GM10248 (cell line): Measurements from ENCODE around the gene PDCD1LG2.
"Not testable (repeated sequence)": the region's sequence is repeated elsewhere in the genome, so short reads cannot be mapped to it uniquely, and the experiment has no call there.

Experiments used
- CTCF ChIA-PET: fragments of 300-600 bp; sonication (Branson Sonifier 250); formaldehyde crosslinking; extraction: SDS; loops from one replicate; lab custom pipeline; 2021; ENCODE audit warnings: antibody characterized with exemption; lab: Yijun Ruan, JAX
- POLR2A ChIA-PET: fragments of 350-650 bp; sonication (Branson Sonifier 250); formaldehyde crosslinking; extraction: SDS; loops from one replicate; lab custom pipeline; 2020; ENCODE audit warnings: antibody characterized with exemption; lab: Yijun Ruan, JAX
- DNase-seq: peaks from one replicate; pipeline ENCODE4 v3.0.0; 2012; ENCODE audit errors: extremely low spot score
- TF ChIP-seq, protein P1 (sequence below): IDR thresholded peaks from 2 replicates; pipeline ENCODE4 v1.5.1; 2012; ENCODE audit warnings: mild to moderate bottlenecking, low read depth; ENCODE audit errors: extremely low read depth, missing control alignments, control extremely low read depth

PDCD1LG2 gene

DNA sequence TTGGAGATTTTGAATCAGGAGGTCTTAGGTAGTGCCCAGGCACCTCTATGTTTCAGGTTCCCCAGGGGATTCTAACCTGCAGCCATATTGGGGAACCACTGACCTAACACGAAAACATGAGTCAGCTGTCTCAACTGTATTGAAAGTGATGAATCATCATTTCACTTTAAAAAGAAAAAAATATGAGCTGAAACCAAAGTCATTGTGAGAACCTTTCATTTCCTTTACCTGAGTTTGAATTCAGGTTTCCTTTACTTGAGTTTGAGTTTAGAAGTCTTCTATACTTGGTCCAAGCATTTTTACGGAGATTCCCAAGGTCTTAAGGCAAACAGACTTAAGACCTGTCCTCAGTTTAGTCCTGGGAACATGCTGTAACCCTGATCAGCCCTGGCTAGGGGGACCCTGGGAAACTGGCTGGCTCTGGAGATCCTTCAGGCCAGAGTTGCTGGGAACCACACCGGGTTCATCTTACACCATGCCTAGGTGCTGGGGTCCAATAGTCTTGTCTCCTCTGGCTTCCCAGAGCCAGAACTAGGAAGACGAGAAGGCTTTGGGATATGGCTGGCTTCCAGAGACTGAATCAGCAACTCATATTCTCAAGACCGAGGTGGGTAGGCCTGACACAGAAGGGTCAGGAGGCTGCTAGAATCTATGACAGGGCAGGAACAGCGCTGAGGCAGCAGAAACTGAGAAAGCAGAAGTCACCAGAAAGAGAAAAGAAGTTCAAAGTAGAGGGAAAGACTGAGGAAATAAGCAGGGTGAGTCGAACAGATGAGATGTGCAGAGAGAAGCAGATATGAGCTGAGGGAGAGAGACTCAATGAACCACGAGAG is 16.4 kb upstream of the PDCD1LG2 start:
- ChIA-PET CTCF (interaction anchor here (1.1 to 2.5 kb wide), 8 partner anchors 8 to 106 kb away, joined by 3 to 10 read pairs (median 4); no protein-coding TSS in a partner anchor), POLR2A (interaction anchor here (1.1 to 1.3 kb wide), 3 partner anchors 13 to 90 kb away, joined by 3 read pairs; partner anchors contain the start of gene CD274)
- TF ChIP-seq, protein P1, sequence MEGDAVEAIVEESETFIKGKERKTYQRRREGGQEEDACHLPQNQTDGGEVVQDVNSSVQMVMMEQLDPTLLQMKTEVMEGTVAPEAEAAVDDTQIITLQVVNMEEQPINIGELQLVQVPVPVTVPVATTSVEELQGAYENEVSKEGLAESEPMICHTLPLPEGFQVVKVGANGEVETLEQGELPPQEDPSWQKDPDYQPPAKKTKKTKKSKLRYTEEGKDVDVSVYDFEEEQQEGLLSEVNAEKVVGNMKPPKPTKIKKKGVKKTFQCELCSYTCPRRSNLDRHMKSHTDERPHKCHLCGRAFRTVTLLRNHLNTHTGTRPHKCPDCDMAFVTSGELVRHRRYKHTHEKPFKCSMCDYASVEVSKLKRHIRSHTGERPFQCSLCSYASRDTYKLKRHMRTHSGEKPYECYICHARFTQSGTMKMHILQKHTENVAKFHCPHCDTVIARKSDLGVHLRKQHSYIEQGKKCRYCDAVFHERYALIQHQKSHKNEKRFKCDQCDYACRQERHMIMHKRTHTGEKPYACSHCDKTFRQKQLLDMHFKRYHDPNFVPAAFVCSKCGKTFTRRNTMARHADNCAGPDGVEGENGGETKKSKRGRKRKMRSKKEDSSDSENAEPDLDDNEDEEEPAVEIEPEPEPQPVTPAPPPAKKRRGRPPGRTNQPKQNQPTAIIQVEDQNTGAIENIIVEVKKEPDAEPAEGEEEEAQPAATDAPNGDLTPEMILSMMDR, result no peak
- peak; percentile 75 for DNase-seq

DNA sequence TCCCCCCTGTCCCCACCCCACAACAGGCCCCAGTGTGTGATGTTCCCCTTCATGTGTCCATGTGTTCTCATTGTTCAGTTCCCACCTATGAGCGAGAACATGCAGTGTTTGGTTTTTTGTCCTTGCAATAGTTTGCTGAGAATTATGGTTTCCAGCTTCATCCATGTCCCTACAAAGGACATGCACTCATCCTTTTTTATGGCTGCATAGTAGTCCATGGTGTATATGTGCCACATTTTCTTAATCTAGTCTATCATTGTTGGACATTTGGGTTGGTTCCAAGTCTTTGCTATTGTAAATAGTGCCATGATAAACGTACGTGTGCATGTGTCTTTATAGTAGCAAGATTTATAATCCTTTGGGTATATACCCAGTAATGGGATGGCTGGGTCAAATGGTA is 15.6 kb upstream of the PDCD1LG2 start:
- ChIA-PET POLR2A (interaction anchor here (0.6 to 1.1 kb wide), 5 partner anchors 10 to 56 kb away, joined by 3 to 6 read pairs (median 5); no protein-coding TSS in a partner anchor), CTCF (interaction anchor here (2.5 kb wide), 1 partner anchor 95 kb away, joined by 10 read pairs; no protein-coding TSS in a partner anchor)
- DNase-seq, result not testable (repeated sequence)

DNA sequence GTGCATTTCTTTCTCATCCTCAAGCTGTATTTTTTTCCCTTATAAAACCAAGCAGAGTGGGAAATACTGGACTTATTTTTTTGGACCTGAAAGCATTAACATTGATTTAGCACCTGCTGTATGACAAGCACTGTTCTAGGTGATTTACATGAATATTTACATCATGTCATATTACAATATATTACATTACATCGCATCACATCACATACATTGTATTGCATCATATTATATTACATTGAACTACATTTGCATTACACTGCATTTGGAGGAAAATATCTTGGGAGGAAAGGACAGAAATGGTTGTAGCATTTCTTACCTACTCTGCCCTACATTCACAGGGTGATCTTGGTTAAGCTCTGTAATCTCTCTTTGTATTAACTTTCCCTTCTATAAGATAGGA is 11.2 kb upstream of the PDCD1LG2 start:
- ChIA-PET POLR2A (no interaction called here), CTCF (interaction anchor here (0.6 to 1.7 kb wide), 5 partner anchors 11 to 84 kb away, joined by 3 to 7 read pairs (median 5); partner anchors contain the start of genes CD274 and PDCD1LG2)
- TF ChIP-seq, protein P1, result no peak
- no peak for DNase-seq

DNA sequence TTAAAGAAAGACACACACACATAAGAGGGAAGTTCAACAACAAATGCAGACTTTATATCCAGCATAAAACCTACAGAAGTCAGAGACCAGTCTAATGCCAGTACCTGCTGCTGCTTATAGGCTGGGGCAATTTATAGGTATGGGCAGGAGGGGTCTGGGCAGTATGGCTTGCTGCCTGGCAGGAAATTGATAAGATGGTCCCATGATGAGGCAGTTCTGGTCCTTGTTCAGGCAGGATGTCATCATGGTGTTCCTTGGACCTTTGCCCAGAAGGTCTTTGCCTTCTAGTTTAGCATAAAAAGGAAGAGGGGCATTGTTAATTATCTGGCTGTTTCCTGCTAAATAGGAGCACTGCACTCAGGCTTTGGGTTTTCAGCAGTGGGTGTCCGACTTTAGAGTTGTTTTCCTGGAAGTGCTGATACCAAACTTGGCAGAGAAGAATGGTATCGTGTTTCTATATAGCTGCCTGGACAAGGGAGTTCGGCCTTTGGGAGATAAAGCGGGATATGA is 10.4 kb upstream of the PDCD1LG2 start:
- no peak for DNase-seq
- ChIA-PET CTCF (interaction anchor here (1.6 to 1.7 kb wide), 3 partner anchors 11 to 83 kb away, joined by 4 to 7 read pairs (median 5); partner anchors contain the start of gene PDCD1LG2), POLR2A (no interaction called here)
- TF ChIP-seq, protein P1, result no peak

DNA sequence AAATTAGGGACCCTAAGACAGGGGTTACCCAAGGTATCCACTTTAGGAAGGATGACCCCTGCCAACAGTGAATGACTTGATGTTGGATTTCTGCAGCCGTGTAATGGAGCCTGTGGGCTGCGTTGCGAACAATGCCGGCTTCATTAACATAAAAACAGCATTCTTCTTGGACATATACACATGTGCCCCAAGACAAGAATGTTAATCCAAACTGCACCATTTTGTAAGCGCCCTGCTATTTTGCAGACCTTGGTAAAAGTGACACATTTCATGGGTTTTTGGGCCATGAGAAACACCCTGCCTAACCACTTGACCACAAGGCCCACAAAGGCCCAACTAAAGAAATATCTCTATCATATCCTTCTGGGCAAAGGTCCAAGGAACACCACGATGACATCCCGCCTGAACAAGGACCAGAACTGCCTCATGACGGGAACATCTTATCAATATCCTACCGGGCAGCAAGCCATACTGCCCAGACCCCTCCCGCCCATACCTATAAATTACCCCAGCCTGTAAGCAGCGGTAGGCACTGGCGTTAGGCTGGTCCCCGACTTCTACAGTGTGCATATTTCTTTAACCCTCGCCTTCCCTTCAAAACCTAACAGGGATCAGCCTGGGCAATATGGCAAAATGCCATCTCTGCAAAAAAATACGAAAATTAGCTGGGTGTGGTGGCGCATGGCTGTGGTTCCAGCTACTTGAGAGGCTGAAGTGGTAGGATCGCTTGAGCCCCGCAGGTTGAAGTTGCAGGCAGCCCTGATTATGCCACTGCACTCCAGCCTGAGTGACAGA is 9.7 kb upstream of the PDCD1LG2 start:
- DNase-seq, result no peak
- ChIA-PET CTCF (no interaction called here), POLR2A (no interaction called here)
- TF ChIP-seq, protein P1, result no peak

DNA sequence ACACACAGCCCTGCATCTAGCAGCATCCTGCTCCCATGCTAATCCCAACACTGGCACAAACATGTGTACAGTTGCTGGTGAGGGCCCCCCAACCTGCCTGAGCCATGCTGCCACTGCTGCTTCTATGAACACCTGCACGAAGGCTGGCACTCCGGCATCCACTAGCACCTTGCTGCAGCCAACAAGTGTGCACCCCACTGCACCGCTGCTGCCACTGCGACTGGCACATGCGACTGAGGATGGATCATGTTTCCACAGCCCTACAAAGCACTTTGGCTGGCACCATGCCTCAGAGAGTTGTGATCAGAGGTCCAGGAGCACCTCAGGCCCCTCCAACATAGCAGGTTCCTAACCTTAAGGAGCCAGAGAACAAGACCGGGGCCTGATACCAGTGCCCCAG is 7.8 kb upstream of the PDCD1LG2 start:
- DNase-seq, result no peak
- ChIA-PET POLR2A (no interaction called here), CTCF (interaction anchor here (1.1 to 1.5 kb wide), 3 partner anchors 8 to 56 kb away, joined by 3 to 4 read pairs (median 3); partner anchors contain the start of gene PDCD1LG2)
- TF ChIP-seq, protein P1, result no peak
